IMR-90 (cell line): ENCODE results near the gene PHLDA2. TPM values are rescaled to one million over a fixed set of nuclear protein-coding genes. Genes with fewer than 3 reads are reported as not detected.
A peak's percentile ranks its signal among the peaks of the same experiment; 100 is the strongest.

Source experiments
- ATAC-seq: fragments of 200-7000 bp; cut with Tn5 transposase; 2 replicates; pipeline ENCODE4 v1.9.1; 2020; ENCODE audit warnings: low read depth, mild to moderate bottlenecking, moderate library complexity
- BruUV-seq: library from RNA; stranded (reverse); fragments of 400-500 nt; replicated peaks from 2 replicates; lab custom pipeline; 2021; lab: Mats Ljungman, UMichigan
- CTCF ChIA-PET: fragments of 300-600 bp; formaldehyde crosslinking; extraction: SDS; loops from one replicate; lab custom pipeline; 2021; ENCODE audit warnings: antibody characterized with exemption; lab: Yijun Ruan, JAX
- POLR2A ChIA-PET: fragments of 300-600 bp; sonication (Branson Sonifier 250); formaldehyde crosslinking; loops from one replicate; lab custom pipeline; 2022; ENCODE audit warnings: antibody characterized with exemption; ENCODE audit not compliant: unreplicated experiment; lab: Charles Lee
- DNase-seq: peaks from one replicate; pipeline ENCODE4 v3.0.0; 2013
- H2AFZ ChIP-seq: replicated peaks from 2 replicates; pipeline ENCODE3; 2013; ENCODE audit warnings: low read length, mild to moderate bottlenecking; ENCODE audit not compliant: poor library complexity
- H2AK5ac ChIP-seq: 2 replicates; pipeline ENCODE4 v1.6.1; 2013; ENCODE audit warnings: low read depth, low read length, inconsistent platforms
- H2AK9ac ChIP-seq: replicated peaks from 2 replicates; pipeline ENCODE3; 2013; ENCODE audit warnings: mild to moderate bottlenecking, low read depth, low read length, moderate library complexity; ENCODE audit not compliant: poor library complexity
- H2BK120ac ChIP-seq: 2 replicates; pipeline ENCODE4 v1.6.1; 2013; ENCODE audit warnings: low read depth, low read length, inconsistent platforms
- H2BK15ac ChIP-seq: 3 replicates; pipeline ENCODE4 v1.6.1; 2013; ENCODE audit warnings: low read depth, low read length, inconsistent platforms
- H2BK20ac ChIP-seq: 2 replicates; pipeline ENCODE4 v1.6.1; 2013; ENCODE audit warnings: low read depth, mild to moderate bottlenecking, inconsistent platforms, low read length, moderate library complexity
- H2BK5ac ChIP-seq: 2 replicates; pipeline ENCODE4 v1.6.1; 2013; ENCODE audit warnings: mild to moderate bottlenecking, low read depth, low read length, inconsistent platforms; ENCODE audit not compliant: poor library complexity, severe bottlenecking
- H3K14ac ChIP-seq: replicated peaks from 2 replicates; pipeline ENCODE4 v1.6.1; 2013; ENCODE audit warnings: low read depth, low read length, inconsistent platforms
- H3K18ac ChIP-seq: 2 replicates; pipeline ENCODE4 v1.6.1; 2013; ENCODE audit warnings: low read depth, low read length, control low read depth
- H3K23ac ChIP-seq: 2 replicates; pipeline ENCODE4 v1.6.1; 2013; ENCODE audit warnings: low read depth, low read length, inconsistent platforms
- H3K27ac ChIP-seq: 2 replicates; pipeline ENCODE4 v1.5.1; 2013; ENCODE audit warnings: mild to moderate bottlenecking, control low read depth, low read length; ENCODE audit not compliant: insufficient read depth
- H3K27me3 ChIP-seq: 2 replicates; pipeline ENCODE4 v1.6.1; 2013; ENCODE audit warnings: low read length; ENCODE audit not compliant: control insufficient read depth, insufficient read depth
- H3K36me3 ChIP-seq: 2 replicates; pipeline ENCODE4 v1.6.1; 2013; ENCODE audit warnings: low read length, mixed read lengths; ENCODE audit not compliant: control insufficient read depth, insufficient read depth
- H3K4ac ChIP-seq: 2 replicates; pipeline ENCODE4 v1.6.1; 2013; ENCODE audit warnings: low read depth, low read length, inconsistent platforms
- H3K4me1 ChIP-seq: 2 replicates; pipeline ENCODE4 v1.6.1; 2013; ENCODE audit warnings: low read length, mixed read lengths; ENCODE audit not compliant: control insufficient read depth, insufficient read depth
- H3K4me2 ChIP-seq: 2 replicates; pipeline ENCODE4 v1.6.1; 2013; ENCODE audit warnings: low read depth, mild to moderate bottlenecking, control low read depth, low read length, moderate library complexity
- H3K4me3 ChIP-seq: 2 replicates; pipeline ENCODE4 v1.5.1; 2013; ENCODE audit warnings: low read depth, mild to moderate bottlenecking, control low read depth, low read length, moderate library complexity; ENCODE audit not compliant: insufficient read depth
- H3K56ac ChIP-seq: 2 replicates; pipeline ENCODE4 v1.6.1; 2013; ENCODE audit warnings: low read length, inconsistent platforms; ENCODE audit not compliant: insufficient read depth; ENCODE audit errors: extremely low read depth
- H3K79me1 ChIP-seq, 2 experiments: 2 replicates each; pipeline ENCODE4 v1.6.1; 2013; ENCODE audit warnings: low read length in 2 of 2, inconsistent platforms in 1 of 2, low read depth in 1 of 2
- H3K9ac ChIP-seq: 2 replicates; pipeline ENCODE4 v1.6.1; 2013; ENCODE audit warnings: low read depth, low read length, control low read depth
- H3K9me1 ChIP-seq: 2 replicates; pipeline ENCODE4 v1.6.1; 2013; ENCODE audit warnings: low read length, inconsistent platforms; ENCODE audit not compliant: insufficient read depth
- H3K9me3 ChIP-seq: 2 replicates; pipeline ENCODE4 v1.6.1; 2013; ENCODE audit warnings: low read length; ENCODE audit not compliant: control insufficient read depth, insufficient read depth
- H4K20me1 ChIP-seq: 2 replicates; pipeline ENCODE4 v1.6.1; 2013; ENCODE audit warnings: low read length, inconsistent platforms; ENCODE audit not compliant: insufficient read depth
- H4K5ac ChIP-seq: 2 replicates; pipeline ENCODE4 v1.6.1; 2013; ENCODE audit warnings: mild to moderate bottlenecking, low read depth, low read length, control low read depth
- H4K8ac ChIP-seq, 2 experiments: 2 replicates each; pipeline ENCODE4 v1.6.1; 2013; ENCODE audit warnings: low read depth in 2 of 2, low read length in 2 of 2, control low read depth in 1 of 2, inconsistent platforms in 1 of 2
- H4K91ac ChIP-seq: 2 replicates; pipeline ENCODE4 v1.6.1; 2013; ENCODE audit warnings: low read depth, low read length, inconsistent platforms; ENCODE audit not compliant: insufficient read depth
- CHD1 ChIP-seq: IDR thresholded peaks from 2 replicates; pipeline ENCODE4 v1.6.1; 2012; ENCODE audit warnings: low read depth, low read length, improper control_type of control experiment
- FOS ChIP-seq: fragments of 150-350 bp; IDR thresholded peaks from 2 replicates; pipeline ENCODE4 v1.6.1; 2016; ENCODE audit warnings: low read depth, low read length
- MAFK ChIP-seq: IDR thresholded peaks from 2 replicates; pipeline ENCODE4 v1.6.1; 2012; ENCODE audit warnings: low read depth, low read length, improper control_type of control experiment
- MXI1 ChIP-seq: IDR thresholded peaks from 2 replicates; pipeline ENCODE4 v1.6.1; 2012; ENCODE audit warnings: low read depth, mild to moderate bottlenecking, low read length, moderate library complexity, borderline replicate concordance
- NFE2L2 ChIP-seq: fragments of 150-350 bp; IDR thresholded peaks from 2 replicates; pipeline ENCODE4 v1.6.1; 2016; ENCODE audit warnings: low read depth, mild to moderate bottlenecking, low read length
- POLR2A ChIP-seq: IDR thresholded peaks from 2 replicates; pipeline ENCODE4 v1.6.1; 2012; ENCODE audit warnings: mild to moderate bottlenecking, low read depth, low read length
- RAD21 ChIP-seq: IDR thresholded peaks from 2 replicates; pipeline ENCODE4 v1.6.1; 2012; ENCODE audit warnings: low read length, improper control_type of control experiment
- RCOR1 ChIP-seq: IDR thresholded peaks from 2 replicates; pipeline ENCODE4 v1.6.1; 2012; ENCODE audit warnings: mild to moderate bottlenecking, low read length, improper control_type of control experiment; ENCODE audit not compliant: insufficient replicate concordance
- RFX5 ChIP-seq: IDR thresholded peaks from 2 replicates; pipeline ENCODE4 v1.8.0; 2012; ENCODE audit warnings: low read depth, mild to moderate bottlenecking, low read length, moderate library complexity
- SMC3 ChIP-seq: fragments of 150-350 bp; IDR thresholded peaks from 2 replicates; pipeline ENCODE4 v1.6.1; 2016; ENCODE audit warnings: low read depth, mild to moderate bottlenecking, antibody characterized with exemption, low read length, moderate library complexity
- whole genome bisulfite sequencing, 2 experiments: methylation state at CpG; one replicate each; pipeline versions ENCODE4 v1.1.5 to v1.1.7; 2013; ENCODE audit warnings: missing lambda C conversion rate in 2 of 2; ENCODE audit not compliant: insufficient read length in 1 of 2; ENCODE audit errors: extremely low coverage in 2 of 2; 5-methylcytosine and 5-hydroxymethylcytosine counted together
- dilution Hi-C: fragments of 300-500 bp; cut with HindIII; formaldehyde crosslinking; loops from one replicate; pipeline ENCODE4 v1.14.3; 2018; ENCODE audit warnings: low sequenced_read_pairs; ENCODE audit not compliant: unreplicated experiment
- in situ Hi-C: fragments of 300-500 bp; cut with MboI; formaldehyde crosslinking; loops from 3 replicates; pipeline ENCODE4 v1.14.3; 2019; ENCODE audit warnings: low sequenced_read_pairs, inconsistent platforms, mixed read lengths
- intact Hi-C: fragments of 100-400 bp; cut with micrococcal nuclease; formaldehyde crosslinking; loops from 2 replicates; pipeline ENCODE4 v1.10.0; 2022
- polyA plus RNA-seq, 3 experiments: library from polyadenylated mRNA; depleted of rRNA; stranded (reverse); fragments of >200 nt; gene quantifications; 2 replicates each; pipeline ENCODE4 v1.2.3, GENCODE V29; 2012; ENCODE audit warnings: low replicate concordance in 1 of 3
- total RNA-seq: library from RNA; depleted of rRNA; stranded (reverse); fragments of >200 nt; gene quantifications from 2 replicates; pipeline ENCODE4 v1.2.3, GENCODE V29; 2012
- TF ChIP-seq, protein P1 (sequence below): fragments of 150-350 bp; IDR thresholded peaks from 2 replicates; pipeline ENCODE4 v1.6.1; 2016; ENCODE audit warnings: low read depth, mild to moderate bottlenecking, low read length, moderate library complexity, borderline replicate concordance
- TF ChIP-seq, protein P2 (sequence below): fragments of 150-350 bp; IDR thresholded peaks from 2 replicates; pipeline ENCODE4 v1.6.1; 2017; ENCODE audit warnings: mild to moderate bottlenecking, antibody characterized with exemption, low read length, low read depth

Gene PHLDA2
- total and polyA plus RNA-seq, 2 of the 4 experiments (the other 2 are of a cell fraction): 3.8 to 89.0 TPM

DNA sequence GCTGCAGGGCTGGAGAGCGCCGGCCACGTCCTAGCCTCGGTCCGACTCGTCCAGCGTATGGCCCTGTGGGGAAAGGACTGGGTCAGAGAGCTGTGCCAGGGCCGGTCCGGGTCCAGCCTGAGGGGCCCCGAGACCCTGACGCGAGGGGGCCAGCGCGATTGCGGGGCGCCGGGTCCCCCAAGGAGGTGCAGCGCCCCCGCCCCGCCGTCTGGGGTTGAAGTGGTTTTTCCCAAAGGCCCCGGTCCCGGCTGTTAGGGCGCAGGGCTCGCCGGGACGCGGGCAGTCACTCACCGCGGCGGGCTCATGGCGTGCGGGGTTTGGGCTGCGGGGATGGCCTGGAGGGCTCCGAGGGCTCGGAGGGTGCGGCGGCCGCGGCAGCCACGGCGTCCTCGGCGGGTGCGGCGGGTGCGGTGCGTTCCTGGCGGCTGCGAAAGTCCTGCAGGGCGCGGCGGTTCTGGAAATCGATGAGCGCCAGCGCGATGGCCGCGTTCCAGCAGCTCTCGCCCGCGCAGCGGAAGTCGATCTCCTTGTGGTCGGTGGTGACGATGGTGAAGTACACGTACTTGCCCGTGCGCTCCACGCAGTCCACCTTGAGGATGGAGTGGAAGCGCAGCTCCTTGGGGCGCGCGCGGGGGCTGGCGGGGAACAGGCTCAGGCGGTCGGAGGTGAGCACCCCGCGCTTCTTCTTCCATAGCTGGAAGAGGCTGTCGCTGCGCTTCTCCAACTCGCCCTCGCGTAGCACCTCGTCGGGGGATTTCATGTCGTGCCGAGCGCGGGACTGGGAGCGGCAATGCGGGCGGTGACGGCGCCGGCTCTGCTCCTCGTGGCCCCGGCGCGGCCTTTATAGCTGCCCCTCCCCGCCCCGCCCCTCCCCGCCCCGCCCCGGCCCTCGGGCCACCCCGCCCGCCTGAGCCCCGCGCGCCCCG, at the start of gene PHLDA2 (continued):
- TF ChIP-seq, protein P1, sequence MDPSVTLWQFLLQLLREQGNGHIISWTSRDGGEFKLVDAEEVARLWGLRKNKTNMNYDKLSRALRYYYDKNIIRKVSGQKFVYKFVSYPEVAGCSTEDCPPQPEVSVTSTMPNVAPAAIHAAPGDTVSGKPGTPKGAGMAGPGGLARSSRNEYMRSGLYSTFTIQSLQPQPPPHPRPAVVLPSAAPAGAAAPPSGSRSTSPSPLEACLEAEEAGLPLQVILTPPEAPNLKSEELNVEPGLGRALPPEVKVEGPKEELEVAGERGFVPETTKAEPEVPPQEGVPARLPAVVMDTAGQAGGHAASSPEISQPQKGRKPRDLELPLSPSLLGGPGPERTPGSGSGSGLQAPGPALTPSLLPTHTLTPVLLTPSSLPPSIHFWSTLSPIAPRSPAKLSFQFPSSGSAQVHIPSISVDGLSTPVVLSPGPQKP: no peak
- no peak for TF ChIP-seq RAD21
- no peak; the same call in 1 of the 2 replicates for TF ChIP-seq CHD1
- TF ChIP-seq POLR2A: peak; percentile 98

DNA sequence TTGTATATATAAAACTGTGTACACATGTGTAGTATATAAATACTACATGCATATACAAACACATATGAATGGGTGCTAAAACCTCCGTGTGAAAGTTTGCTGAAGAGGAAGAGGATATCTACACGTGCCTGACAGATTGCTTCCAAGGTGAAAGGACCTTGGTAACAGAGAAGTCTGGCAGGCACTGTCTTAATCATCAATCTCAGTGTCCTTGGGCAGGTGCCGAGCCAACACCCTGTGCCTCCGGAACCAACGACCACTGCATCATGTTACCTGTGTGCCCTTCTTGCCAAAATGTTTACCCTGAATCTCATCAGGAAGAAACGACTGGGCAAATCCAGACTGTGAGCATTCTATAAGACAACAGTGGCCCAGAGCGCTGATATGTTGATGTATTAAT, 47.9 kb upstream of the PHLDA2 start:
- Histone ChIP-seq H2AFZ (no peak overlapping the region), H4K91ac (no peak overlapping the region), H3K9me3 (no peaks in the 10 kb centered on the region), H3K27ac (no peak overlapping the region), H2BK5ac (no peak overlapping the region), H3K23ac (no peak overlapping the region), H3K79me1 (peaks cover 44 to 76% of the 10 kb centered on the region in 2 experiments), H2AK5ac (no peak overlapping the region), H2BK120ac (no peak overlapping the region), H3K18ac (no peak overlapping the region), H3K27me3 (no peaks in the 10 kb centered on the region), H2BK20ac (no peak overlapping the region), H3K36me3 (peaks cover 38% of the 10 kb centered on the region), H3K4ac (no peak overlapping the region), H3K4me2 (no peak overlapping the region), H3K9me1 (0 out of 2 replicates have a peak, but pooled peaks cover under 1% of the 10 kb centered on the region), H2BK15ac (no peak overlapping the region), H3K56ac (no peak overlapping the region), H3K4me1 (no peaks in the 10 kb centered on the region), H3K9ac (no peak overlapping the region), H4K5ac (no peak overlapping the region), H3K4me3 (no peak overlapping the region), H4K8ac (no peak overlapping the region), H3K14ac (no peak overlapping the region), H2AK9ac (no peak overlapping the region), H4K20me1 (peaks cover 49% of the 10 kb centered on the region)
- dilution Hi-C loops: no loop called here
- ATAC-seq: no peak
- CTCF ChIA-PET: no interaction called here
- in situ Hi-C loops: no loop called here
- BruUV-seq: no TSS peak
- intact Hi-C loops: no loop called here
- 87% methylated on average over 4 of the region's 7 CpGs; no CpG with 5 or more reads in 1 of the 2 experiments for WGBS, 2 experiments
- DNase-seq: no peak
- POLR2A ChIA-PET: no interaction called here
- TF ChIP-seq POLR2A: no peak
- no peak for TF ChIP-seq MXI1
- TF ChIP-seq, protein P1: no peak
- no peak for TF ChIP-seq NFE2L2
- TF ChIP-seq, protein P2, sequence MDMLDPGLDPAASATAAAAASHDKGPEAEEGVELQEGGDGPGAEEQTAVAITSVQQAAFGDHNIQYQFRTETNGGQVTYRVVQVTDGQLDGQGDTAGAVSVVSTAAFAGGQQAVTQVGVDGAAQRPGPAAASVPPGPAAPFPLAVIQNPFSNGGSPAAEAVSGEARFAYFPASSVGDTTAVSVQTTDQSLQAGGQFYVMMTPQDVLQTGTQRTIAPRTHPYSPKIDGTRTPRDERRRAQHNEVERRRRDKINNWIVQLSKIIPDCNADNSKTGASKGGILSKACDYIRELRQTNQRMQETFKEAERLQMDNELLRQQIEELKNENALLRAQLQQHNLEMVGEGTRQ: no peak
- no peak for TF ChIP-seq RAD21
- no peak for TF ChIP-seq CHD1
- no peak for TF ChIP-seq SMC3
- no peak for TF ChIP-seq RFX5
- TF ChIP-seq RCOR1: no peak
- no peak for TF ChIP-seq MAFK
- no peak for TF ChIP-seq FOS
